Non-pigmented ciliary epithelial cell (primary cell): ENCODE results near the gene SELENOV.

ENCODE experiments used
- DNase-seq: peaks from one replicate; pipeline ENCODE4 v3.0.0-alpha.2; 2010; ENCODE audit warnings: low read depth

Gene SELENOV

GRCh38 chr19:39558624-39559117 is 43.7 kb downstream of the SELENOV start:
- DNase-seq = no peak

- DNase-seq = no peak
Measured at GRCh38 chr19:39563408-39563807, 48.5 kb downstream of the SELENOV start.

GRCh38 chr19:39566064-39566463 is 51.1 kb downstream of the SELENOV start:
- DNase-seq = no peak

GRCh38 chr19:39568604-39569003 is 53.7 kb downstream of the SELENOV start:
- no peak for DNase-seq
